ENCODE data around the gene PCBP2.

PCBP2 gene

DNA sequence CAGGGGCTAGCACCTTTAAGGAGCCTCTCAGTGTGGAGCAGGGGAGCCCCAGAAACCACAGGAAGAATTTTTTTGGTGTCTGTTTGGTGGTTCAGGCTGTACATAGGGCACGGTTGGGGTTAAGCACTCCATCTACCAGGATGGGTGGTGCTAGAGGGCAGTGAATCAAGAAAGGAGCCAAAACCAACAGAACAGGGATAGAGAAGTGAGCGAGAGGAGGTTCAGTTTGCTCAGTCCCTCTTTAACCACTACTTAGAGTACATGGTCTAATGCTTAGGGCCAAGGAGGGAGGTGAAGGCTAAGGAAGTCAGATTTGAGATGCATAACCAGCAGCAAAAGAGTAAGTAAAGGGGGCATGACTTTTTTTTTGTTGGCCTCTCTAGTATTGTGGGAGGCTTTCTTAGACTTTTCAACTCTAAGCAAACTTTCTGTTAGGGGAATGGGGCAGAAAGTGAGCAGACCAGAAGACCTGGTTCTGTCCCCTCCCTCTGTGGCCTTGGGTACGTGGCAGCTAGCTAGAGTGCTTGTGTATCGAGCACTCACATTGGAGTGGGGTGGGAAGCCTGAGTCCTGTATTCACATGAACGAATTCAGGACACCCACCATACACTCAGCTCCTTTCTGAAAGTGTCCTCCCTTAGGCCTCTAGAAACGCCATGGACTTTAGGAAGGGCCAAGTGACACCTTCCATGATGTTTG lies 62.0 kb downstream of the PCBP2 start:
- no peak for DNase-seq

DNA sequence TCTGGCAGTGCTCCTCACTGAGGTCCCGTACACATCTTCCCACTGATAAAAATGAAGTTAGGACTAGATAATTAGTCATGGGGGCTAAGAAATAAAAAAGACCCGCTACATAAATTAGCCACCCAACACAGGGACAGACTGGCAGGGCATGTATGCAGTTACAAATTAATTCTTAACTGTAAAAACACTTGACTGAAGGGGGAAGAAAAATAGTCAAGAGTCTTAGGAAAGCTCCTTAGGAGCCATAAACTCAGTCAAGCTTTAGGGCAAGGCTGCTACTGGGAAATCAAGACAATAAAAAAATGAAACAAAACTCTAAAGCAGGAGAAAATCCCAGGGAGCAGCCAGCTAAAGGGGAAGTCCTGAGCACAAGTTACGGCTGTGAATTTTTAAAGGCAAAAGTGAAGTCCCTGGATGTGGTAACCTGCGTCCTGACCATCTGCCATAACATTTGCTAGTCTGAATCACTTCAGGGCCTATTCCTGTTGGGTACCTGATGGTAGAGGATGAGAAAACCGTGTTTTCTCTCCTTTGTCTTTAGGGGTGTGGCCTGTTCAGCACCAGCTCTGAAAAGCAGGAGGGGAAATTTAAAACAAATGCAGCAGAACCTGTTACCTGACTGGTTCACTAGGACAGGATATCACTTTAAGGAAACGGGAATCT lies 62.9 kb downstream of the PCBP2 start:
- no peak for DNase-seq

DNA sequence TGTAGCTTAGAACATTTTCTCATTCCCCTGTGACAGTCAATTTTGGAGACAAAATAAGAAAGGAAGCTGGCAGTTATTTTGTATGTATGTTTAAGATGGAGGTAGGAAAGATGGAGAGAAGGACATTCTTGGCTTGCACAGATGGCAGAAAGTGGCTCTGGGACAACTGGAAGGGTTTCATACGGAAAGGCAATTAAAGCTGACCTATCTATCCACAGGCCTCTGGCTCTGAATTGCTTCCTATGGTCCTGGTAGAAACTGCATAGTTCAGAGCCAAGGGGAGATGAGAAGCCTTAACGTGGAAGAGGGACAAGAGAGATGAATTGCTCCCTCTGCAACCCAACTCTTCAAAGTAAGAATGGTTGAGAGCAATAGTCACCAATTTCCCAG lies 63.4 kb downstream of the PCBP2 start:
- DNase-seq: no peak

DNA sequence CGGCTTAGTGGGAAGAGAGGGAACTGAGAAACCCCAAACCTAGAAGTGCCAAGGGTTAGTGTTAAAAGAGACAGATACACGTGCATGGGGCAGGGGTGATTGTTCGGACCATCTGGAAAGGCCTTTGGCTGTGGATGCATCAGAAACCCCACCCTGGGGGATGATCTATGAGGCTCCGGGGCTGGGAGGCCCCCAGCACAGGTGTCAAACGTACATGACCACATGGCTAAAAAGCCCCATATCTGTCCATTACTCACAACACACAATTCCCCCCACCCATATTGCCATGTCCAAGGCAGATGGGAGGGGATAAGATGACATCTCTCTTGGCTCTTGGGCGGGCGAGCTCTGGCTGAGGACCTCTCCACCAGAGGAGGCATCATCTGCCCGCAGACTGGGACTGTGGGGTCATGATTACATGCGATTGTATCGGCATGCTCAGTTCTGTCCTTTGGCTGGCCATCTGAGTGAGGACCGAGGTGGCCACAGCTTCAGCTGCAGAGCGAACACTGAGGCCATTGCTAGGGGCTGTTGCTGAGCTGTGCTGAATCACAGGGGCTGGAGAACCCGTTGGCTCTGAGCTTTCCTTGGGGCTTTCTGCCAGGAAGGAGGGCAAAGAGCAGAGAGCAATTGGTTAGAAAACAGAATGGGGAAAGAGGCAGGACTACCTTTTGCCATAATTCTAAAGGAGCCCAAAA lies 65.0 kb downstream of the PCBP2 start:
- no peak for DNase-seq

DNA sequence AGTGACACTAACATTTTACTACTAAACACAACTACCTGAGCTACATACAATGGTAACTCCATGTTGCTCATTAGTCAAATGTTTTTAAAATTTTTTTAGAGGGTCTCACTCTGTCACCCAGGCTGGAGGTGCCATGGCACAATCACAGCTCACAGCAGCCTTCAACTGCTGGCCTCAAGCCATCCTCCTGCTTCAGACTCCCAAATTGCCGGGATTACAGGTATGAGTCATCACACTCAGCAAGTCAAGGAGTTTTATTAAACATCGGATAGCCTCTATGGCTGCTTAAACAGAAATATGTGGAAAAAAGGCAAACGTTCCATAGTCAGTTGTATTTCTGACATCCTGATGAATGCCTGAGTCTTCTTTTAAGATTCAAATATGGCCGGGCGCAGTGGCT lies 66.5 kb downstream of the PCBP2 start:
- DNase-seq: no peak

DNA sequence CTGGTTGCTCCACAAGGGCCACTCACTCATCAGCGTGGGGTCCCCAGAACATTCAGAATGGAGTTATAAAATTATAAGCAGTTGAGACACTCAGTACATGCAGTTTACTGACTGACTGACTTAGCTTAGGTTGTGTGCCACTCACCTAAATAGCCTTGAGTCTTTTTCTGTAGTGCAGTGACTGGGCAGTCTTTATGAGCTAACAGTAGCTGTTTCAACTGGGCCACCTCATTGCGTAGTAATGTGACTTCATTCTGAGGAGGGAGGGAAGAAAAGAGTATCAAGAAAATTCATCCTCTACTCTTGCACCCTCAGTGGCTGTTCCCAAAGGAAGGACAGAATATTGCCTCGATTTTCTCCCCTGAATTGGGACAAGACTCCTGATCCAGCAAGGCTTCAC lies 71.2 kb downstream of the PCBP2 start:
- no peak for DNase-seq

DNA sequence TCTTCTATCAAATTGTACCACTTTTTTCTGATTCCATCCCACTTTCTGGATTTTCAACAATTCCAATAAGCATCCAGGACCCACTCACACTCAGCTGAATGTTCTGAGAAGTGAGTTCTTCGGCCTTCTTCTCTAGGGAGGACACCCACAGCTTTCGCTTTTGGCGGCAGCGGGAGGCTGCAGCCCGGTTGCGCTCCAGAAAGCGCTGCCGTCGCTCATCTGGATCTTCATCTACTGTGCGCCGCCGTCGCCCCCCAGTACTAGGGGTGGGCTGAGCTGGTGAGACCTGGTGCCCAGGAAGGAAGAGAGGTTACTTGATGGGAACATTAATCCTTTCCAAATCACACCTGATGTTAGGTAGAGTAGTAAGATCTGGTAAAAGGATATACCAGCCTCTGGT lies 72.6 kb downstream of the PCBP2 start:
- no peak for DNase-seq

DNA sequence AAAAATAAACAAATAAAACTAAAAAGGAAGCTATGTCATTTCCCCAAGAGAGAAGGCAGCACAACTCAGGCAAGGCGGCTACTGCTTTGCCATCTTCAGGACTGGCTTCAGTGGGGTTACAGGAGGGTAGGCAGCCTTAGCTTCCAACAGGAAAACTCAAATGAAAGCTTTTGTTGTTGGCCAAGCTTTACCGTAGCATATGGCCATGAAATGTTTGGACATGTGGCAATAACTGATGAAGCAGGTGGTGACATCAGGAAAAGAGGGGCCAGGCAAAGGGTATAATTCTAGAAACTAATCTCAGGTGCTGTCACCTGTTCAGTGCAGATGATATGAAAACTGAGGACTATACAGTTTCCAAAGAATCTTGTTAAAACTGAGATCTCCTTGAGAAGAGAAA lies 78.2 kb downstream of the PCBP2 start:
- no peak for DNase-seq

All from stimulated activated CD4-positive, alpha-beta T cell treated with anti-CD3 and anti-CD28 coated beads, Interleukin-4, amount 100 ng/mL, for 24 hours (primary cell).